ENCODE data around the gene FIS1. TPM values are rescaled to one million over a fixed set of nuclear protein-coding genes. Genes with fewer than 3 reads are reported as not detected.

FIS1 gene
- total and polyA plus RNA-seq, 10 of the 15 experiments (the other 5 are each of a cell fraction or from before 2014, with no cell fraction given): 83.4 to 149 (median 108) TPM

DNA sequence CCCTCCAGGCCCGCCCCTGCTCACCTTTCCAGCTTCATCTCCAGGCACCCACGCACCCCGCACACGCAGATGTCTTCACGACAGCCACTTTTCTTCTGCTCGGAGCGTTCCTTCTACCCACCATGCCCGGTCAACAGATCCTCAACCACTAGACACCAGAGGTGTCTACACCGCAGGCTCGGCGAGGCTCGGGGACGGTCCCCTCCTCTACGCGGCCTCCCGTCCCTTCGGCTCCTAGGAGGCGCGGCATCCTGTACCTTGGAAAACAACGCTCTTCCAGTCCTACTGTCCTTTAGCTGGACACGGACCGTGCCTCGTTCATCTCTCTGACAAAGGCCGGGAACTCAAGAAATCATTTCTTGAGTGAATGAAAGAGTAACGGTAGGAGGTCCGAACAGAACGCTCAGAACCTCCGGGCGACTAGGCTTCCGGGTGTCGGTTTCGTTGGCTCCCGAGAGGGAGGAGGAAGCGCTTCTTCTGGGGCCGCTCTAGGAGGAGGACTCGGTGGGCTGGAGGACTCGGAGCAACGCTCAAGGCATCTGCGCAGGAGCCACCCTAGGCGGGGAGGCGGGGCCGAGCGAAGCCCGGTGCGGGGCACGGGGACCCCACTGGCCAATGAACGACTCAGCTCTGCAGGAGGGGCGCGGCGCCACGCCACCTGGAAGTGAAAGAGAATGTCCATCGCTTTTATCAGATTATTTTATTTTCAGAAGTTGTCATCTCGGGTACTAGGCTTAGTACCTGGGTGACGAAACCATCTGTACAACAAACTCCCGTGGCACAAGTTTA, 7.2 kb upstream of the FIS1 start (continued):
- TF ChIP-seq NR2C2 (IDR thresholded peaks at IDR 0.05; ENCODE audit: borderline replicate concordance, control insufficient read depth, insufficient read length, low read depth) (no peak), SREBF2 (IDR thresholded peaks at IDR 0.05; ENCODE audit: low read length) (no peak), MEF2B (IDR thresholded peaks at IDR 0.05; ENCODE audit: partially characterized antibody, poor library complexity, severe bottlenecking) (no peak), PAX5 (IDR thresholded peaks at IDR 0.05; ENCODE audit: borderline replicate concordance, low read depth, low read length) (peak; percentile 4; the same call in 1 of the 2 replicates), POLR2AphosphoS5 (IDR thresholded peaks at IDR 0.05; ENCODE audit: low read length) (peak; percentile 86)
- TF ChIP-seq, protein P1, sequence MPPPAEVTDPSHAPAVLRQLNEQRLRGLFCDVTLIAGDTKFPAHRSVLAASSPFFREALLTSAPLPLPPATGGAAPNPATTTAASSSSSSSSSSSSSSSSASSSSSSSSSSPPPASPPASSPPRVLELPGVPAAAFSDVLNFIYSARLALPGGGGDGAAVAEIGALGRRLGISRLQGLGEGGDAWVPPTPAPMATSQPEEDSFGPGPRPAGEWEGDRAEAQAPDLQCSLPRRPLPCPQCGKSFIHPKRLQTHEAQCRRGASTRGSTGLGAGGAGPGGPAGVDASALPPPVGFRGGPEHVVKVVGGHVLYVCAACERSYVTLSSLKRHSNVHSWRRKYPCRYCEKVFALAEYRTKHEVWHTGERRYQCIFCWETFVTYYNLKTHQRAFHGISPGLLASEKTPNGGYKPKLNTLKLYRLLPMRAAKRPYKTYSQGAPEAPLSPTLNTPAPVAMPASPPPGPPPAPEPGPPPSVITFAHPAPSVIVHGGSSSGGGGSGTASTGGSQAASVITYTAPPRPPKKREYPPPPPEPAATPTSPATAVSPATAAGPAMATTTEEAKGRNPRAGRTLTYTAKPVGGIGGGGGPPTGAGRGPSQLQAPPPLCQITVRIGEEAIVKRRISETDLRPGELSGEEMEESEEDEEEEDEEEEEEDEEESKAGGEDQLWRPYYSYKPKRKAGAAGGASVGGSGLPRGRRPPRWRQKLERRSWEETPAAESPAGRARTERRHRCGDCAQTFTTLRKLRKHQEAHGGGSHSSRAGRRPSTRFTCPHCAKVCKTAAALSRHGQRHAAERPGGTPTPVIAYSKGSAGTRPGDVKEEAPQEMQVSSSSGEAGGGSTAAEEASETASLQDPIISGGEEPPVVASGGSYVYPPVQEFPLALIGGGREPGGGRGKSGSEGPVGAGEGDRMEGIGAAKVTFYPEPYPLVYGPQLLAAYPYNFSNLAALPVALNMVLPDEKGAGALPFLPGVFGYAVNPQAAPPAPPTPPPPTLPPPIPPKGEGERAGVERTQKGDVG (CRISPR knock-in tag; IDR thresholded peaks at IDR 0.05): no peak
- TF ChIP-seq, protein P2, sequence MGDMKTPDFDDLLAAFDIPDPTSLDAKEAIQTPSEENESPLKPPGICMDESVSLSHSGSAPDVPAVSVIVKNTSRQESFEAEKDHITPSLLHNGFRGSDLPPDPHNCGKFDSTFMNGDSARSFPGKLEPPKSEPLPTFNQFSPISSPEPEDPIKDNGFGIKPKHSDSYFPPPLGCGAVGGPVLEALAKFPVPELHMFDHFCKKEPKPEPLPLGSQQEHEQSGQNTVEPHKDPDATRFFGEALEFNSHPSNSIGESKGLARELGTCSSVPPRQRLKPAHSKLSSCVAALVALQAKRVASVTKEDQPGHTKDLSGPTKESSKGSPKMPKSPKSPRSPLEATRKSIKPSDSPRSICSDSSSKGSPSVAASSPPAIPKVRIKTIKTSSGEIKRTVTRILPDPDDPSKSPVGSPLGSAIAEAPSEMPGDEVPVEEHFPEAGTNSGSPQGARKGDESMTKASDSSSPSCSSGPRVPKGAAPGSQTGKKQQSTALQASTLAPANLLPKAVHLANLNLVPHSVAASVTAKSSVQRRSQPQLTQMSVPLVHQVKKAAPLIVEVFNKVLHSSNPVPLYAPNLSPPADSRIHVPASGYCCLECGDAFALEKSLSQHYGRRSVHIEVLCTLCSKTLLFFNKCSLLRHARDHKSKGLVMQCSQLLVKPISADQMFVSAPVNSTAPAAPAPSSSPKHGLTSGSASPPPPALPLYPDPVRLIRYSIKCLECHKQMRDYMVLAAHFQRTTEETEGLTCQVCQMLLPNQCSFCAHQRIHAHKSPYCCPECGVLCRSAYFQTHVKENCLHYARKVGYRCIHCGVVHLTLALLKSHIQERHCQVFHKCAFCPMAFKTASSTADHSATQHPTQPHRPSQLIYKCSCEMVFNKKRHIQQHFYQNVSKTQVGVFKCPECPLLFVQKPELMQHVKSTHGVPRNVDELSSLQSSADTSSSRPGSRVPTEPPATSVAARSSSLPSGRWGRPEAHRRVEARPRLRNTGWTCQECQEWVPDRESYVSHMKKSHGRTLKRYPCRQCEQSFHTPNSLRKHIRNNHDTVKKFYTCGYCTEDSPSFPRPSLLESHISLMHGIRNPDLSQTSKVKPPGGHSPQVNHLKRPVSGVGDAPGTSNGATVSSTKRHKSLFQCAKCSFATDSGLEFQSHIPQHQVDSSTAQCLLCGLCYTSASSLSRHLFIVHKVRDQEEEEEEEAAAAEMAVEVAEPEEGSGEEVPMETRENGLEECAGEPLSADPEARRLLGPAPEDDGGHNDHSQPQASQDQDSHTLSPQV (IDR thresholded peaks at IDR 0.05): no peak
- TF ChIP-seq, protein P3, sequence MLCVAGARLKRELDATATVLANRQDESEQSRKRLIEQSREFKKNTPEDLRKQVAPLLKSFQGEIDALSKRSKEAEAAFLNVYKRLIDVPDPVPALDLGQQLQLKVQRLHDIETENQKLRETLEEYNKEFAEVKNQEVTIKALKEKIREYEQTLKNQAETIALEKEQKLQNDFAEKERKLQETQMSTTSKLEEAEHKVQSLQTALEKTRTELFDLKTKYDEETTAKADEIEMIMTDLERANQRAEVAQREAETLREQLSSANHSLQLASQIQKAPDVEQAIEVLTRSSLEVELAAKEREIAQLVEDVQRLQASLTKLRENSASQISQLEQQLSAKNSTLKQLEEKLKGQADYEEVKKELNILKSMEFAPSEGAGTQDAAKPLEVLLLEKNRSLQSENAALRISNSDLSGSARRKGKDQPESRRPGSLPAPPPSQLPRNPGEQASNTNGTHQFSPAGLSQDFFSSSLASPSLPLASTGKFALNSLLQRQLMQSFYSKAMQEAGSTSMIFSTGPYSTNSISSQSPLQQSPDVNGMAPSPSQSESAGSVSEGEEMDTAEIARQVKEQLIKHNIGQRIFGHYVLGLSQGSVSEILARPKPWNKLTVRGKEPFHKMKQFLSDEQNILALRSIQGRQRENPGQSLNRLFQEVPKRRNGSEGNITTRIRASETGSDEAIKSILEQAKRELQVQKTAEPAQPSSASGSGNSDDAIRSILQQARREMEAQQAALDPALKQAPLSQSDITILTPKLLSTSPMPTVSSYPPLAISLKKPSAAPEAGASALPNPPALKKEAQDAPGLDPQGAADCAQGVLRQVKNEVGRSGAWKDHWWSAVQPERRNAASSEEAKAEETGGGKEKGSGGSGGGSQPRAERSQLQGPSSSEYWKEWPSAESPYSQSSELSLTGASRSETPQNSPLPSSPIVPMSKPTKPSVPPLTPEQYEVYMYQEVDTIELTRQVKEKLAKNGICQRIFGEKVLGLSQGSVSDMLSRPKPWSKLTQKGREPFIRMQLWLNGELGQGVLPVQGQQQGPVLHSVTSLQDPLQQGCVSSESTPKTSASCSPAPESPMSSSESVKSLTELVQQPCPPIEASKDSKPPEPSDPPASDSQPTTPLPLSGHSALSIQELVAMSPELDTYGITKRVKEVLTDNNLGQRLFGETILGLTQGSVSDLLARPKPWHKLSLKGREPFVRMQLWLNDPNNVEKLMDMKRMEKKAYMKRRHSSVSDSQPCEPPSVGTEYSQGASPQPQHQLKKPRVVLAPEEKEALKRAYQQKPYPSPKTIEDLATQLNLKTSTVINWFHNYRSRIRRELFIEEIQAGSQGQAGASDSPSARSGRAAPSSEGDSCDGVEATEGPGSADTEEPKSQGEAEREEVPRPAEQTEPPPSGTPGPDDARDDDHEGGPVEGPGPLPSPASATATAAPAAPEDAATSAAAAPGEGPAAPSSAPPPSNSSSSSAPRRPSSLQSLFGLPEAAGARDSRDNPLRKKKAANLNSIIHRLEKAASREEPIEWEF (IDR thresholded peaks at IDR 0.05; ENCODE audit: insufficient replicate concordance, low read depth, low read length): no peak
- TF ChIP-seq, protein P4, sequence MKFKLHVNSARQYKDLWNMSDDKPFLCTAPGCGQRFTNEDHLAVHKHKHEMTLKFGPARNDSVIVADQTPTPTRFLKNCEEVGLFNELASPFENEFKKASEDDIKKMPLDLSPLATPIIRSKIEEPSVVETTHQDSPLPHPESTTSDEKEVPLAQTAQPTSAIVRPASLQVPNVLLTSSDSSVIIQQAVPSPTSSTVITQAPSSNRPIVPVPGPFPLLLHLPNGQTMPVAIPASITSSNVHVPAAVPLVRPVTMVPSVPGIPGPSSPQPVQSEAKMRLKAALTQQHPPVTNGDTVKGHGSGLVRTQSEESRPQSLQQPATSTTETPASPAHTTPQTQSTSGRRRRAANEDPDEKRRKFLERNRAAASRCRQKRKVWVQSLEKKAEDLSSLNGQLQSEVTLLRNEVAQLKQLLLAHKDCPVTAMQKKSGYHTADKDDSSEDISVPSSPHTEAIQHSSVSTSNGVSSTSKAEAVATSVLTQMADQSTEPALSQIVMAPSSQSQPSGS (IDR thresholded peaks at IDR 0.05; ENCODE audit: low read length): no peak
- TF ChIP-seq, protein P5, sequence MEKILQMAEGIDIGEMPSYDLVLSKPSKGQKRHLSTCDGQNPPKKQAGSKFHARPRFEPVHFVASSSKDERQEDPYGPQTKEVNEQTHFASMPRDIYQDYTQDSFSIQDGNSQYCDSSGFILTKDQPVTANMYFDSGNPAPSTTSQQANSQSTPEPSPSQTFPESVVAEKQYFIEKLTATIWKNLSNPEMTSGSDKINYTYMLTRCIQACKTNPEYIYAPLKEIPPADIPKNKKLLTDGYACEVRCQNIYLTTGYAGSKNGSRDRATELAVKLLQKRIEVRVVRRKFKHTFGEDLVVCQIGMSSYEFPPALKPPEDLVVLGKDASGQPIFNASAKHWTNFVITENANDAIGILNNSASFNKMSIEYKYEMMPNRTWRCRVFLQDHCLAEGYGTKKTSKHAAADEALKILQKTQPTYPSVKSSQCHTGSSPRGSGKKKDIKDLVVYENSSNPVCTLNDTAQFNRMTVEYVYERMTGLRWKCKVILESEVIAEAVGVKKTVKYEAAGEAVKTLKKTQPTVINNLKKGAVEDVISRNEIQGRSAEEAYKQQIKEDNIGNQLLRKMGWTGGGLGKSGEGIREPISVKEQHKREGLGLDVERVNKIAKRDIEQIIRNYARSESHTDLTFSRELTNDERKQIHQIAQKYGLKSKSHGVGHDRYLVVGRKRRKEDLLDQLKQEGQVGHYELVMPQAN (conservative IDR thresholded peaks at IDR 0.05): peak; percentile 83
